Gastroesophageal sphincter (tissue), 3 donors: ENCODE data around the gene ILF3.

Experiments
- CTCF ChIP-seq, 4 experiments: fragments of 200-600 bp in 2 of 4; fragments of 450-650 bp in 2 of 4; sonication (generic) in 1 of 4; IDR thresholded peaks; one replicate each; pipeline ENCODE4 v1.5.1; 2017 to 2019; ENCODE audit warnings: antibody characterized with exemption in 4 of 4, mild to moderate bottlenecking in 2 of 4, moderate library complexity in 2 of 4
- EP300 ChIP-seq: sonication (generic); formaldehyde crosslinking; IDR thresholded peaks from one replicate; pipeline ENCODE4 v1.6.1; 2017; ENCODE audit warnings: antibody characterized with exemption, mild to moderate bottlenecking
- POLR2A ChIP-seq, 2 donors: fragments of 450-650 bp; IDR thresholded peaks; one replicate each; pipeline ENCODE4 v1.6.1; 2017; ENCODE audit warnings: antibody characterized with exemption in 2 of 2, mild to moderate bottlenecking in 2 of 2, moderate library complexity in 1 of 2
- POLR2AphosphoS5 ChIP-seq: sonication (generic); formaldehyde crosslinking; IDR thresholded peaks from one replicate; pipeline ENCODE4 v1.6.1; 2017; ENCODE audit warnings: antibody characterized with exemption

DNA sequence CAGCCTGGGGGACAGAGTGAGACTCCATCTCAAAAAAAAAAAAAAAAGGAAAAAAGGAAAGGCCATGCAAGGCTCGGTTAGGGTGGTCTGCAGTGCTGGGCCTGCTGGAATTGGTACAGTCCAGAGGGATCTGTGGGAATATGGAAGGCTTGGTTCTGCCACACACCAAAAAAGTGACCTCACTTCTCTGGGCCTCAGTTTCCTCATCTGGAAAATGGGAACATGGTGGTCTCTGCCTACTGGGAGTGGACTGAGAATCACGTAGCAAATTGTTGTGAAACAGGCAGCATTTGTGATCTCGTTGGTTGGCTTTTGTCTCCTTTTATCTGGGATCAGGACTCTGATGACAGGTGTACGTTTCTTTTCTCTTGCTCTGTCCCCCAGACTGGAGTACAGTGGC, 71.3 kb downstream of the ILF3 start:
- TF ChIP-seq CTCF (IDR thresholded peaks at IDR 0.05) (no peak), POLR2A (IDR thresholded peaks at IDR 0.05) (no peak), POLR2AphosphoS5 (no peak), EP300 (no peak)
